ENCODE results near the gene MNX1. TPM values are rescaled to one million over a fixed set of nuclear protein-coding genes. Genes with fewer than 3 reads are reported as not detected.

The MNX1 gene
- total RNA-seq, 1 donor, result not detected

GRCh38 chr7:157001920-157002818, 8.3 kb downstream of the MNX1 start:
- TF ChIP-seq CTCF (IDR thresholded peaks at IDR 0.05; ENCODE audit: insufficient read depth, low read length), result no peak
- H3K4me3 ChIP-seq (ENCODE audit: low read depth, low read length), result no peak overlapping the region
- no peak for DNase-seq (ENCODE audit: low read depth)

- no peak overlapping the region for H3K4me3 ChIP-seq (ENCODE audit: low read depth, low read length)
- DNase-seq (ENCODE audit: low read depth), result no peak
- TF ChIP-seq CTCF (IDR thresholded peaks at IDR 0.05; ENCODE audit: insufficient read depth, low read length), result no peak
These were observed 9.5 kb downstream of the MNX1 start for GRCh38 chr7:157000741-157001653.

- H3K4me3 ChIP-seq (ENCODE audit: low read depth, low read length), result peak overlapping the region; percentile 49
- TF ChIP-seq CTCF (IDR thresholded peaks at IDR 0.05; ENCODE audit: insufficient read depth, low read length), result no peak
- DNase-seq (ENCODE audit: low read depth), result no peak
These were observed 10.3 kb downstream of the MNX1 start for GRCh38 chr7:156999958-157000726.

- no peak for TF ChIP-seq CTCF (IDR thresholded peaks at IDR 0.05; ENCODE audit: insufficient read depth, low read length)
- no peak overlapping the region for H3K4me3 ChIP-seq (ENCODE audit: low read depth, low read length)
- no peak for DNase-seq (ENCODE audit: low read depth)
These were observed 11.2 kb downstream of the MNX1 start for GRCh38 chr7:156998988-156999957.

GRCh38 chr7:156994417-156994816, 16.0 kb downstream of the MNX1 start:
- DNase-seq (ENCODE audit: low read depth), result no peak
- no peak for TF ChIP-seq CTCF (IDR thresholded peaks at IDR 0.05; ENCODE audit: insufficient read depth, low read length)
- no peak overlapping the region for H3K4me3 ChIP-seq (ENCODE audit: low read depth, low read length)

Measured in fibroblast of the aortic adventitia (primary cell).